Measurements from ENCODE around the gene CCDC185. TPM values are rescaled to one million over a fixed set of nuclear protein-coding genes. Genes with fewer than 3 reads are reported as not detected.
"Not testable (repeated sequence)": the region's sequence is repeated elsewhere in the genome, so short reads cannot be mapped to it uniquely, and the experiment has no call there.

Gene CCDC185
- polyA plus RNA-seq, 3 donors: 0.11 to 0.12 TPM; not detected in 1

GRCh38 chr1:223378754-223379153 is 14.5 kb upstream of the CCDC185 start:
- DNase-seq (ENCODE audit: extremely low read depth in 1 of 11, low read depth in 9 of 11, low spot score in 4 of 11): no peak

GRCh38 chr1:223386013-223386412 is 7.2 kb upstream of the CCDC185 start:
- DNase-seq (ENCODE audit: extremely low read depth in 1 of 11, low read depth in 9 of 11, low spot score in 4 of 11): no peak

GRCh38 chr1:223390618-223391017 is 2.6 kb upstream of the CCDC185 start:
- DNase-seq (ENCODE audit: extremely low read depth in 1 of 11, low read depth in 9 of 11, low spot score in 4 of 11): no peak

GRCh38 chr1:223394242-223394641 is 1.0 kb downstream of the CCDC185 start:
- no peak for DNase-seq (ENCODE audit: extremely low read depth in 1 of 11, low read depth in 9 of 11, low spot score in 4 of 11)

GRCh38 chr1:223394706-223395105 is 1.5 kb downstream of the CCDC185 start:
- DNase-seq (ENCODE audit: extremely low read depth in 1 of 11, low read depth in 9 of 11, low spot score in 4 of 11): no peak

GRCh38 chr1:223399393-223399792 is 6.2 kb downstream of the CCDC185 start:
- DNase-seq (ENCODE audit: extremely low read depth in 1 of 11, low read depth in 9 of 11, low spot score in 4 of 11): not testable (repeated sequence)

- DNase-seq (ENCODE audit: extremely low read depth in 1 of 11, low read depth in 9 of 11, low spot score in 4 of 11): no peak
Observed at GRCh38 chr1:223401873-223402789, 8.9 kb downstream of the CCDC185 start.

GRCh38 chr1:223402790-223403142 is 9.6 kb downstream of the CCDC185 start:
- DNase-seq (ENCODE audit: extremely low read depth in 1 of 11, low read depth in 9 of 11, low spot score in 4 of 11): no peak

- DNase-seq (ENCODE audit: extremely low read depth in 1 of 11, low read depth in 9 of 11, low spot score in 4 of 11): no peak
Observed at GRCh38 chr1:223403184-223403815, 10.1 kb downstream of the CCDC185 start.

- no peak for DNase-seq (ENCODE audit: extremely low read depth in 1 of 11, low read depth in 9 of 11, low spot score in 4 of 11)
Observed at GRCh38 chr1:223405507-223405906, 12.3 kb downstream of the CCDC185 start.

- no peak for DNase-seq (ENCODE audit: extremely low read depth in 1 of 11, low read depth in 9 of 11, low spot score in 4 of 11)
Observed at GRCh38 chr1:223410036-223410435, 16.8 kb downstream of the CCDC185 start.

GRCh38 chr1:223411309-223411708 is 18.1 kb downstream of the CCDC185 start:
- no peak for DNase-seq (ENCODE audit: extremely low read depth in 1 of 11, low read depth in 9 of 11, low spot score in 4 of 11)

GRCh38 chr1:223411710-223412109 is 18.5 kb downstream of the CCDC185 start:
- DNase-seq (ENCODE audit: extremely low read depth in 1 of 11, low read depth in 9 of 11, low spot score in 4 of 11): no peak

- DNase-seq (ENCODE audit: extremely low read depth in 1 of 11, low read depth in 9 of 11, low spot score in 4 of 11): no peak
Observed at GRCh38 chr1:223413216-223413615, 20.0 kb downstream of the CCDC185 start.

- DNase-seq (ENCODE audit: extremely low read depth in 1 of 11, low read depth in 9 of 11, low spot score in 4 of 11): peak in 3 of 11 donors; percentile 9 to 43 (median 30)
Observed at GRCh38 chr1:223417444-223417843, 24.2 kb downstream of the CCDC185 start.

- DNase-seq (ENCODE audit: extremely low read depth in 1 of 11, low read depth in 9 of 11, low spot score in 4 of 11): no peak
Observed at GRCh38 chr1:223417903-223418663, 24.9 kb downstream of the CCDC185 start.

GRCh38 chr1:223419115-223419514 is 25.9 kb downstream of the CCDC185 start:
- no peak for DNase-seq (ENCODE audit: extremely low read depth in 1 of 11, low read depth in 9 of 11, low spot score in 4 of 11)

- no peak for DNase-seq (ENCODE audit: extremely low read depth in 1 of 11, low read depth in 9 of 11, low spot score in 4 of 11)
Observed at GRCh38 chr1:223419561-223419960, 26.3 kb downstream of the CCDC185 start.

- DNase-seq (ENCODE audit: extremely low read depth in 1 of 11, low read depth in 9 of 11, low spot score in 4 of 11): no peak
Observed at GRCh38 chr1:223421025-223421424, 27.8 kb downstream of the CCDC185 start.

GRCh38 chr1:223421676-223422075 is 28.5 kb downstream of the CCDC185 start:
- no peak for DNase-seq (ENCODE audit: extremely low read depth in 1 of 11, low read depth in 9 of 11, low spot score in 4 of 11)

All from renal cortex interstitium (tissue), 11 donors.